ENCODE data around the gene AKR1C8. TPM values are rescaled to one million over a fixed set of nuclear protein-coding genes. Genes with fewer than 3 reads are reported as not detected.
"Not testable (repeated sequence)": the region's sequence is repeated elsewhere in the genome, so short reads cannot be mapped to it uniquely, and the experiment has no call there.

AKR1C8 gene
- total and polyA plus RNA-seq, 2 of the 13 experiments (the other 11 are each of a cell fraction or from before 2014, with no cell fraction given), result 0.12 TPM; not detected in 1

DNA sequence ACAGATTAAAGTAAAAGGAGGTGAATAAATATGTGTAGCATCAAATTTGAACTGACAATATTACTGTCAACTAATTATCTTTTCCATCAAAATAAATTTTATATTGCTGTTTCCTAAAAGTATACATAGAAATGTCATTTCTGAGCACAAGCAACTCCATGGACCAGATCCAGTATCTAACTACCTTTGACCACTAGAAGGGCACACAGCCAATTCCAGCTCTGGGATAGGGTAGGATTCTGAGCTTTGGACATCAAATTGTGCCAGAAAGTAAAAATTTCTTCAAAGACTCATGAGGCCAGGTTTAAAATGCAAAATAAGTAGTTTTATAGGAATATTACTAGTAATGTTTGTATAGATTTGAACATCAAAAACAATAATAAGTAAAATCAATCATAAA, 61.1 kb downstream of the AKR1C8 start:
- Histone ChIP-seq H3K4me1 (ENCODE audit: insufficient read depth, low read length) (peaks cover 10% of the 10 kb centered on the region; the same call in 1 of the 2 replicates), H3K4me2 (ENCODE audit: low read depth, low read length) (no peak overlapping the region), H3K4me3 (replicated peaks in 1 of 3; ENCODE audit: insufficient read depth in 1 of 3, low read depth in 2 of 3, low read length in 3 of 3) (no peak overlapping the region), H3K79me2 (ENCODE audit: insufficient read depth, low read length) (no peaks in the 10 kb centered on the region), H3K27ac (ENCODE audit: extremely low read length, insufficient read depth, low read length) (no peak overlapping the region), H3K9me3 (ENCODE audit: low read length) (peaks cover 27% of the 10 kb centered on the region), H4K20me1 (ENCODE audit: insufficient read depth, low read length) (no peaks in the 10 kb centered on the region), H3K9ac (ENCODE audit: insufficient read depth, low read depth, low read length) (no peak overlapping the region), H3K27me3 (ENCODE audit: control insufficient read depth in 1 of 2, insufficient read depth in 2 of 2, low read length in 2 of 2) (no peaks in the 10 kb centered on the region), H3K36me3 (replicated peaks in 1 of 2; ENCODE audit: control insufficient read depth in 1 of 2, insufficient read depth in 2 of 2, low read length in 2 of 2) (no peaks in the 10 kb centered on the region), H2AFZ (ENCODE audit: low read length) (no peak overlapping the region)
- ChIA-PET POLR2A (no interaction called here), CTCF (ENCODE audit: low intra/inter-chr PET ratio, low total read pairs) (no interaction called here)
- no peak for ATAC-seq
- no TSS peak for BruUV-seq (replicated peaks)
- DNase-seq (ENCODE audit: low spot score), result no peak
- in situ Hi-C loops (cut with HindIII; ENCODE audit: extremely low pct_ligation_motif_present, low pct_unique_long_range_greater_than_20kb), result no loop called here
- no peak for TF ChIP-seq HNRNPUL1 (IDR thresholded peaks at IDR 0.05; ENCODE audit: low read depth, low read length)
- no peak for TF ChIP-seq KLF16 (CRISPR knock-in tag; IDR thresholded peaks at IDR 0.05)
- no peak for TF ChIP-seq ZBTB46 (CRISPR knock-in tag; IDR thresholded peaks at IDR 0.05; ENCODE audit: borderline replicate concordance)
- TF ChIP-seq, protein P1, sequence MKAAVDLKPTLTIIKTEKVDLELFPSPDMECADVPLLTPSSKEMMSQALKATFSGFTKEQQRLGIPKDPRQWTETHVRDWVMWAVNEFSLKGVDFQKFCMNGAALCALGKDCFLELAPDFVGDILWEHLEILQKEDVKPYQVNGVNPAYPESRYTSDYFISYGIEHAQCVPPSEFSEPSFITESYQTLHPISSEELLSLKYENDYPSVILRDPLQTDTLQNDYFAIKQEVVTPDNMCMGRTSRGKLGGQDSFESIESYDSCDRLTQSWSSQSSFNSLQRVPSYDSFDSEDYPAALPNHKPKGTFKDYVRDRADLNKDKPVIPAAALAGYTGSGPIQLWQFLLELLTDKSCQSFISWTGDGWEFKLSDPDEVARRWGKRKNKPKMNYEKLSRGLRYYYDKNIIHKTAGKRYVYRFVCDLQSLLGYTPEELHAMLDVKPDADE (CRISPR knock-in tag; IDR thresholded peaks at IDR 0.05), result no peak
- intact Hi-C loops (cut with micrococcal nuclease; ENCODE audit: unreplicated experiment), result no loop called here
- no peak for FAIRE-seq

- ATAC-seq; DNase-seq (ENCODE audit: low spot score); H3K27ac ChIP-seq (ENCODE audit: extremely low read length, insufficient read depth, low read length); in situ Hi-C loops (cut with HindIII; ENCODE audit: extremely low pct_ligation_motif_present, low pct_unique_long_range_greater_than_20kb); H3K36me3 ChIP-seq (replicated peaks in 1 of 2; ENCODE audit: control insufficient read depth in 1 of 2, insufficient read depth in 2 of 2, low read length in 2 of 2); H2AFZ ChIP-seq (ENCODE audit: low read length); BruUV-seq (replicated peaks); H3K27me3 ChIP-seq (ENCODE audit: control insufficient read depth in 1 of 2, insufficient read depth in 2 of 2, low read length in 2 of 2); CTCF ChIA-PET (ENCODE audit: low intra/inter-chr PET ratio, low total read pairs); H3K4me3 ChIP-seq (replicated peaks in 1 of 3; ENCODE audit: insufficient read depth in 1 of 3, low read depth in 2 of 3, low read length in 3 of 3); POLR2A ChIA-PET; FAIRE-seq; H3K4me2 ChIP-seq (ENCODE audit: low read depth, low read length); H4K20me1 ChIP-seq (ENCODE audit: insufficient read depth, low read length); intact Hi-C loops (cut with micrococcal nuclease; ENCODE audit: unreplicated experiment); H3K79me2 ChIP-seq (ENCODE audit: insufficient read depth, low read length); H3K9ac ChIP-seq (ENCODE audit: insufficient read depth, low read depth, low read length): not testable (repeated sequence)
- TF ChIP-seq ZNF761 (CRISPR knock-in tag; conservative IDR thresholded peaks at IDR 0.05), result peak; percentile 99
- Histone ChIP-seq H3K9me3 (ENCODE audit: low read length) (peaks cover 27% of the 10 kb centered on the region), H3K4me1 (ENCODE audit: insufficient read depth, low read length) (peaks cover 20% of the 10 kb centered on the region)
- WGBS (ENCODE audit: low lambda C conversion rate), result 65% methylated on average over 4 of the region's 5 CpGs
These were observed 65.0 kb downstream of the AKR1C8 start for GRCh38 chr10:5119997-5120396.

Data from HepG2 (cell line).